Prostate gland (tissue), 2 donors: Measurements from ENCODE around the gene ZC3H18.

Experiments used
- CTCF ChIP-seq, 4 experiments: fragments of 200-600 bp in 2 of 4; fragments of 450-650 bp in 2 of 4; sonication (generic) in 2 of 4; IDR thresholded peaks; 1 replicate in 3 of 4; 2 replicates in 1 of 4; pipeline ENCODE4 v1.5.1; 2016 to 2019; ENCODE audit warnings: antibody characterized with exemption in 4 of 4, mild to moderate bottlenecking in 2 of 4, moderate library complexity in 2 of 4
- POLR2A ChIP-seq: fragments of 450-650 bp; IDR thresholded peaks from one replicate; pipeline ENCODE4 v1.6.1; 2016; ENCODE audit warnings: antibody characterized with exemption, mild to moderate bottlenecking
- POLR2AphosphoS5 ChIP-seq: sonication (generic); formaldehyde crosslinking; IDR thresholded peaks from one replicate; pipeline ENCODE4 v1.6.1; 2017; ENCODE audit warnings: antibody characterized with exemption

DNA sequence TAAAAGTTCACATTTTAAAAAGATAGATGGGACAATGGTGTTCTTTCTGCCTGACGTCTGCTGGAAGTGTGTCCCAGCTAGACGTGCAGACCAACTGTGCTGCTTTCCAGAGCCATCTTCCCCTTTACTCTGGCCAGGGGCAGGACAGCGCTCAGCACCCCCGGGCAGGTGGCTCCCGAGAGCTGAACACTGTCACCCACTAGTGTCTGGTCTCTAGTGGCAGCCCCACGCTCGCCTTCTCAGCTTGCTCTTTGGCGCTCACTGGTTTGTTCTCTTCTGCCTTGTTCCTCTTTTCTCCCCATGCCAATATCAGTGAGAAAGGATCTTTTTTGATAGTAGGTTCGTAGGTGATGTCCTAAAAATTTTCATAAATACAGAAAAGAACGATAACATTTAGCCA is 25.7 kb downstream of the ZC3H18 start:
- TF ChIP-seq POLR2A (no peak), CTCF (IDR thresholded peaks at IDR 0.05) (no peak), POLR2AphosphoS5 (no peak)
